Tibial nerve (tissue), 4 donors: ENCODE measurements around the gene NEMP2. TPM values are rescaled to one million over a fixed set of nuclear protein-coding genes. Genes with fewer than 3 reads are reported as not detected.

Source experiments
- DNase-seq, 2 donors: peaks; one replicate each; pipeline ENCODE4 v3.0.0-alpha.2; 2019; ENCODE audit warnings: low spot score in 2 of 2
- H3K27ac ChIP-seq, 4 donors: fragments of 200-600 bp; sonication (generic) in 3 of 4; one replicate each; pipeline ENCODE4 v1.5.1; 2017 to 2019; ENCODE audit warnings: mild to moderate bottlenecking in 1 of 4
- H3K27me3 ChIP-seq, 2 donors: fragments of 200-600 bp; sonication (generic) in 1 of 2; one replicate each; pipeline versions ENCODE4 v1.5.1 to v1.6.0; 2017 to 2019
- H3K36me3 ChIP-seq, 3 donors: fragments of 200-600 bp; sonication (generic); one replicate each; pipeline ENCODE4 v1.5.1; 2018 to 2019
- H3K4me1 ChIP-seq, 4 donors: fragments of 200-600 bp; sonication (generic) in 3 of 4; one replicate each; pipeline ENCODE4 v1.5.1; 2017 to 2019
- H3K4me3 ChIP-seq, 4 donors: fragments of 200-600 bp; sonication (generic) in 3 of 4; one replicate each; pipeline ENCODE4 v1.5.1; 2017 to 2019; ENCODE audit warnings: mild to moderate bottlenecking in 1 of 4, moderate library complexity in 1 of 4
- H3K9me3 ChIP-seq, 4 donors: fragments of 200-600 bp; sonication (generic) in 3 of 4; one replicate each; pipeline ENCODE4 v1.5.1; 2017 to 2019
- EP300 ChIP-seq, 2 donors: sonication (generic); formaldehyde crosslinking; IDR thresholded peaks; one replicate each; pipeline ENCODE4 v1.6.1; 2017; ENCODE audit warnings: antibody characterized with exemption in 2 of 2, mild to moderate bottlenecking in 1 of 2
- POLR2A ChIP-seq, 2 donors: fragments of 450-650 bp; IDR thresholded peaks; one replicate each; pipeline ENCODE4 v1.6.1; 2017; ENCODE audit warnings: antibody characterized with exemption in 2 of 2, mild to moderate bottlenecking in 2 of 2, moderate library complexity in 2 of 2
- whole genome bisulfite sequencing, 2 donors: methylation state at CpG; one replicate each; pipeline ENCODE4 v1.1.5; 2018; 5-methylcytosine and 5-hydroxymethylcytosine counted together
- total RNA-seq, 4 donors: library from RNA; depleted of rRNA; stranded (reverse); fragments of >200 nt; gene quantifications; one replicate each; pipeline ENCODE4 v1.1.0, GENCODE V29; 2016
- TF ChIP-seq, protein P1 (sequence below), 5 experiments: fragments of 200-600 bp in 3 of 5; fragments of 450-650 bp in 2 of 5; sonication (generic) in 3 of 5; IDR thresholded peaks; one replicate each; pipeline ENCODE4 v1.5.1; 2016 to 2019; ENCODE audit warnings: antibody characterized with exemption in 5 of 5, mild to moderate bottlenecking in 3 of 5, moderate library complexity in 2 of 5

The NEMP2 gene
- total RNA-seq, 4 donors from 2014 or later = 1.8 to 7.2 (median 3.1) TPM

GRCh38 chr2:190528521-190529001 is 6.0 kb downstream of the NEMP2 start:
- DNase-seq = no peak
- no peak overlapping the region for H3K27ac ChIP-seq
- H3K36me3 ChIP-seq = peaks cover 0 to 5% (median 0%) of the 10 kb centered on the region in 3 donors
- H3K4me1 ChIP-seq = peaks cover 0 to 29% (median 16%) of the 10 kb centered on the region in 4 donors
- H3K4me3 ChIP-seq = no peak overlapping the region
- H3K9me3 ChIP-seq = no peaks in the 10 kb centered on the region
- WGBS, 2 donors = 68 to 71% methylated on average over 1 of the region's 1 CpG
- H3K27me3 ChIP-seq = no peaks in the 10 kb centered on the region
- no peak for TF ChIP-seq EP300 (IDR thresholded peaks at IDR 0.05)
- no peak for TF ChIP-seq POLR2A (IDR thresholded peaks at IDR 0.05)
- TF ChIP-seq, protein P1, sequence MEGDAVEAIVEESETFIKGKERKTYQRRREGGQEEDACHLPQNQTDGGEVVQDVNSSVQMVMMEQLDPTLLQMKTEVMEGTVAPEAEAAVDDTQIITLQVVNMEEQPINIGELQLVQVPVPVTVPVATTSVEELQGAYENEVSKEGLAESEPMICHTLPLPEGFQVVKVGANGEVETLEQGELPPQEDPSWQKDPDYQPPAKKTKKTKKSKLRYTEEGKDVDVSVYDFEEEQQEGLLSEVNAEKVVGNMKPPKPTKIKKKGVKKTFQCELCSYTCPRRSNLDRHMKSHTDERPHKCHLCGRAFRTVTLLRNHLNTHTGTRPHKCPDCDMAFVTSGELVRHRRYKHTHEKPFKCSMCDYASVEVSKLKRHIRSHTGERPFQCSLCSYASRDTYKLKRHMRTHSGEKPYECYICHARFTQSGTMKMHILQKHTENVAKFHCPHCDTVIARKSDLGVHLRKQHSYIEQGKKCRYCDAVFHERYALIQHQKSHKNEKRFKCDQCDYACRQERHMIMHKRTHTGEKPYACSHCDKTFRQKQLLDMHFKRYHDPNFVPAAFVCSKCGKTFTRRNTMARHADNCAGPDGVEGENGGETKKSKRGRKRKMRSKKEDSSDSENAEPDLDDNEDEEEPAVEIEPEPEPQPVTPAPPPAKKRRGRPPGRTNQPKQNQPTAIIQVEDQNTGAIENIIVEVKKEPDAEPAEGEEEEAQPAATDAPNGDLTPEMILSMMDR (IDR thresholded peaks at IDR 0.05) = no peak

DNA sequence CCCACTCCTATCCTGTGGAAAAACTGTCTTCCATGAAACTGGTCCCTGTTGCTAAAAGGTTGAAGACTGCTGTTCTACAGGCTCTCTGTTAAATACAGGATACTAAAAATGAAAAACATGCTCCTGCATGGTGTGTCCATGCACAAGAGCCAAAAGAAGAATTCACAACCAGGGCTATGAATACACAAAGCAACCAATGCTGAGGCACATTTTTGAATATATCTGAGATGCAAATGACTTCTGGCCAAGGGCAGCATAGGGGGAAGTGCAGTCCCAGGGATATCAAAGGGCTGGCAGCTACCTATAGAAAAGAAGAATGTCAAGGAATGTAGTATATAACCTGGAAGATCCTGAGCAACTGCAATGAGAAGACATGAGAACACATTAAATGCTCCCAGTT is 6.6 kb downstream of the NEMP2 start:
- Histone ChIP-seq H3K9me3 (no peaks in the 10 kb centered on the region), H3K4me1 (peaks cover 0 to 22% (median 12%) of the 10 kb centered on the region in 4 donors), H3K27ac (no peak overlapping the region), H3K27me3 (no peaks in the 10 kb centered on the region), H3K36me3 (peaks cover 0 to 5% (median 0%) of the 10 kb centered on the region in 3 donors), H3K4me3 (no peak overlapping the region)
- DNase-seq = no peak
- TF ChIP-seq EP300 (IDR thresholded peaks at IDR 0.05) (no peak), POLR2A (IDR thresholded peaks at IDR 0.05) (no peak)
- TF ChIP-seq, protein P1 (IDR thresholded peaks at IDR 0.05) = no peak

- DNase-seq = no peak
- TF ChIP-seq, protein P1 (IDR thresholded peaks at IDR 0.05) = no peak
- TF ChIP-seq POLR2A (IDR thresholded peaks at IDR 0.05) = no peak
- no peak for TF ChIP-seq EP300 (IDR thresholded peaks at IDR 0.05)
- Histone ChIP-seq H3K4me3 (no peak overlapping the region), H3K4me1 (peaks cover 0 to 22% (median 12%) of the 10 kb centered on the region in 4 donors), H3K27me3 (no peaks in the 10 kb centered on the region), H3K36me3 (peaks cover 0 to 5% (median 0%) of the 10 kb centered on the region in 3 donors), H3K27ac (no peak overlapping the region), H3K9me3 (no peaks in the 10 kb centered on the region)
- 97 to 99% methylated on average over 4 of the region's 4 CpGs for WGBS, 2 donors
These were observed 7.3 kb downstream of the NEMP2 start for GRCh38 chr2:190527214-190527613.

DNA sequence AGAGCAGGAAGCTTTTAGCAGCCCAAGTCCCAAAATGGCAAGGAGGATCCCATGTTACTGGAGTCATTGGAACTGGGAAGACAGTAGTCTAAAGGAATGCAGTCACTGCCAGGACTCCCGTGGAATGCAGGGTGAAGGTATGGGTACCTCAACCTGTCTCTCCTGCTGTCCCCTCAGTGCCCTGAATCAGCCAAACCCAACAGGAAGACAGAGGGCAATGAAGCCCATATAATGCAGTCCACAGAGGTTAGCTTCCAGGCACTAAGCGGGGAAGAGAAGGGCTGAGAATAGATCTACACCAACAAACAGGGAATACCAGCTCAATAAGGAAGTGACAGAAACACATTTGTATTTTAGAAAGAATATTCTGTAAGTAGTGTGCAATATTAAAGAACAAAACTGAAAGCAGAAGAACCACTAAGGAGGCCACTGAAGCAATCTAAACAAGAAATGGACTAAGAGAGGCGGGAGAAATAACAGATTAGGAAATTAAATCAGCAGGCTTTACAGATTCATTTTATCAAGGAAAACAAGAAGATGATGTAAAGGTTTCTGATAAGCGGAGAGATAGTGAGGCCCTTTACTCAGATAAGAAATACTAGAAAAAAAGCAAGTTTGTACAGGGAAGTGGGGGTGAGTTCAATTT is 8.3 kb downstream of the NEMP2 start:
- TF ChIP-seq POLR2A (IDR thresholded peaks at IDR 0.05) (no peak), EP300 (IDR thresholded peaks at IDR 0.05) (no peak)
- TF ChIP-seq, protein P1 (IDR thresholded peaks at IDR 0.05) = no peak
- Histone ChIP-seq H3K27ac (no peak overlapping the region), H3K4me1 (peaks cover 0 to 22% (median 12%) of the 10 kb centered on the region in 4 donors), H3K9me3 (no peaks in the 10 kb centered on the region), H3K4me3 (no peak overlapping the region), H3K36me3 (peaks cover 0 to 5% (median 0%) of the 10 kb centered on the region in 3 donors), H3K27me3 (no peaks in the 10 kb centered on the region)
- no peak for DNase-seq
- WGBS, 2 donors = 84 to 87% methylated on average over 4 of the region's 4 CpGs

DNA sequence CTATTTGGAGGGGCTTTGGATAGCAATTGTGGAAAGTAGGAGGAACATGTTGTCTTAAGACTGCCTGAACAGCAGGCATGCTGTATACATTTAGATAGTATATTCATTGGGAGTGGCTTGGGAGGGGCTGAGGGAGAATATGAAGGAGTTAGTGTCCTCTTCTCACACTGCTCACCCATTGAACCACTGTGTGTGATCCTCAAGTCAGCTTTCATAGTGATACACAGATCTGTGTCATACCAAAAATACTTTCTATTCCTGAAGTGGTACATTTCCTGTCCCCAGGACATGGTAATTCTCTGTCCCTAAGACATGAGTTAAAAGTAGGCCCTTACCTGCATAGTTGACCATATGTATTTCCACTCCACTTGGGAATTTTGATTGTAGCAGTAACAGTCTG is 9.6 kb downstream of the NEMP2 start:
- no peak overlapping the region for H3K4me3 ChIP-seq
- H3K27ac ChIP-seq = no peak overlapping the region
- peaks cover 0 to 12% (median 2%) of the 10 kb centered on the region in 4 donors for H3K4me1 ChIP-seq
- H3K36me3 ChIP-seq = peaks cover 0 to 5% (median 0%) of the 10 kb centered on the region in 3 donors
- DNase-seq = no peak
- H3K27me3 ChIP-seq = no peaks in the 10 kb centered on the region
- TF ChIP-seq EP300 (IDR thresholded peaks at IDR 0.05) (no peak), POLR2A (IDR thresholded peaks at IDR 0.05) (no peak)
- TF ChIP-seq, protein P1 (IDR thresholded peaks at IDR 0.05) = no peak
- no peaks in the 10 kb centered on the region for H3K9me3 ChIP-seq
